ENCODE results near the gene ANKRD55. TPM values are rescaled to one million over a fixed set of nuclear protein-coding genes. Genes with fewer than 3 reads are reported as not detected.
"Not testable (repeated sequence)": the region's sequence is repeated elsewhere in the genome, so short reads cannot be mapped to it uniquely, and the experiment has no call there.

ANKRD55 gene
- total RNA-seq, 1 experiment from 2014 or later, result not detected

DNA sequence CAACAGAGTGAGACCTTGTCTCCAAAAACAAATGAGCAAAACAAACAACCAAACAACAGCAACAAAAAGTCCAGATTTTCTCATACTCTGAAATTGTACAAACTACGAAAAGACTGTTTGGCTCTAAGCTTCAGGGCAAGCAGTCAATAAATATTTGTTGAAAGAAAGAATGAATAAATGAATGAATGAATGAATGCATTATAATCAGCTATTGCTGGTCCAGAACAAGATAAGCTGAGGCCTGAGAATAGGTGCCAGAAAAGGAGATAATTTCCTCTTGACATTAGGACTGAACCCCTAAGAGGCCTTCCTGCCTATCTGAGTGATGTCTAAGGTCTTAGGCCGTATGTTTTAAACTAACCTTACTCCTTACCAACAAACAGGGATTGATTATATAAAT lies 139.2 kb downstream of the ANKRD55 start:
- H3K36me3 ChIP-seq, result no peaks in the 10 kb centered on the region
- 0 out of 2 replicates have a peak, but pooled peaks cover 2% of the 10 kb centered on the region for H3K9me3 ChIP-seq
- no peak overlapping the region for H3K4me3 ChIP-seq
- no peak for DNase-seq
- no peaks in the 10 kb centered on the region for H3K27me3 ChIP-seq

DNA sequence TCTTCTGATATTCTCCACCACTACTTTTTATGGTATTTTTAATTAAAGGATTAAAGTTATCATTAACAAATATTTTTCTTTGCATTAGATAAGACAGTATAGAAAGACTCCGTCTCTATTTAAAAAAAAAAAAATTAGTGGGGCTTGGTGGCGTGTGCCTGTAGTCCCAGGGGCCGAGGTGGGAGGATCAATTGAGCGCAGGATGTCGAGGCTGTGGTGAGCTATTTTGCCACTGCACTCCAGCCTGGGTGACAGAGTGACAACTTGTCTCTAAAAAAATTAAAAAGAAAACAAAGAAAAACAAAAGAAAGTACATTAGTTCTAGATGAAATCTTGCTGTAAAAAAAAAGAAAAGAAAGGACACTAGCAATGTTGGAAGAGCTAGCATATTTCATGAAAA lies 141.0 kb downstream of the ANKRD55 start:
- DNase-seq, result no peak
- no peak overlapping the region for H3K4me3 ChIP-seq
- H3K27me3 ChIP-seq, result no peaks in the 10 kb centered on the region
- H3K36me3 ChIP-seq, result no peaks in the 10 kb centered on the region
- H3K9me3 ChIP-seq, result 0 out of 2 replicates have a peak, but pooled peaks cover 2% of the 10 kb centered on the region

DNA sequence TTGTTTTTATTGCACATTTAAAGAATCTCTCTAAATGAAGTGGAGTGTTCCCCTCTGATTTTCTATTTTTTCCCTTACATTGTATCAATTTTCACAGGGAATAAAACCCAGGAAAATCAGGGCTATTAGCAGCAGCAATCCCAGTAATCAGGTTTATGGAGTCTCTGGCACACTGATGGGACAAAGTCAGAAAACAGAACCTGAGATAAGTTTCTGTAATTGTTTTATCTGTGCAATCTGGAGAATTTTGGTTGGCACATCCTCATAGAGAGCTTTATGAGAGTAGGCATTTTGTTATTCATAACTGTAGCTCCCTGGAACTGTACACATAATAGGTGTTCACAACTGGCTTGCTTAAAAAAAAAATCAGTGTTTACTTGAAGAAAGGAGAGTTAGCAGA lies 141.5 kb downstream of the ANKRD55 start:
- Histone ChIP-seq H3K4me3 (no peak overlapping the region), H3K27me3 (no peaks in the 10 kb centered on the region), H3K36me3 (no peaks in the 10 kb centered on the region), H3K9me3 (0 out of 2 replicates have a peak, but pooled peaks cover 2% of the 10 kb centered on the region)
- no peak for DNase-seq

DNA sequence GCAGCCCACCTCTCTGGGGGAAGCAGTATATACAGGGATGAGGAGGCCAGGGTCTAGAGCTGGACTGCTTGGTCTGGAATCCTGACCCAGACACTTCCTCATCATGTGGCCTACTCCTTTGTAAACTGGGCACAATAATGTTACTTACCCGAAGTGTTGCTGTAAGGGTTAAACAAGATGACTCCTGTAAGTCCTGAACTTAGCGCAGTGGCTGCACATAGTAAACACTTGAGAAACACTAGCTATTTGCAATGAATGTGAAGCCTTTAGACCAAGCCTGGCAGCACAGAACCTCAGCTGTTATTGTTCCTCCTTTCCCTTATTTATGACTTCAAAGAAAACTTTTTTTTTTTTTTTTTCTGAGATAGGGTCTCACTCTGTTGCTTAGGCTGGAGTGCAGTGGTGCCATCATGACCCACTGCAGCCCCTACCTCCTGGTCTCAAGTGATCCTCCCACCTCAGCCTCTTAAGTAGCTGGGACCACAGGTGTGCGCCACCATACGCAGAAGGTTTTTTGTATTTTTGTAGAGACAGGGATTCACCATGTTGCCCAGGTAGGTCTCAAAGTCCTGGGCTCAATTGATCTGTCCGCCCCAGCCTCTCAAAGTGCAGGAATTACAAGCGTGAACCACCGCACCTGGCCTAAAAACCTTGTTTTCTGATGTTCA lies 142.2 kb downstream of the ANKRD55 start:
- Histone ChIP-seq H3K27me3 (no peaks in the 10 kb centered on the region), H3K9me3 (0 out of 2 replicates have a peak, but pooled peaks cover under 1% of the 10 kb centered on the region), H3K36me3 (no peaks in the 10 kb centered on the region), H3K4me3 (no peak overlapping the region)
- no peak for DNase-seq

DNA sequence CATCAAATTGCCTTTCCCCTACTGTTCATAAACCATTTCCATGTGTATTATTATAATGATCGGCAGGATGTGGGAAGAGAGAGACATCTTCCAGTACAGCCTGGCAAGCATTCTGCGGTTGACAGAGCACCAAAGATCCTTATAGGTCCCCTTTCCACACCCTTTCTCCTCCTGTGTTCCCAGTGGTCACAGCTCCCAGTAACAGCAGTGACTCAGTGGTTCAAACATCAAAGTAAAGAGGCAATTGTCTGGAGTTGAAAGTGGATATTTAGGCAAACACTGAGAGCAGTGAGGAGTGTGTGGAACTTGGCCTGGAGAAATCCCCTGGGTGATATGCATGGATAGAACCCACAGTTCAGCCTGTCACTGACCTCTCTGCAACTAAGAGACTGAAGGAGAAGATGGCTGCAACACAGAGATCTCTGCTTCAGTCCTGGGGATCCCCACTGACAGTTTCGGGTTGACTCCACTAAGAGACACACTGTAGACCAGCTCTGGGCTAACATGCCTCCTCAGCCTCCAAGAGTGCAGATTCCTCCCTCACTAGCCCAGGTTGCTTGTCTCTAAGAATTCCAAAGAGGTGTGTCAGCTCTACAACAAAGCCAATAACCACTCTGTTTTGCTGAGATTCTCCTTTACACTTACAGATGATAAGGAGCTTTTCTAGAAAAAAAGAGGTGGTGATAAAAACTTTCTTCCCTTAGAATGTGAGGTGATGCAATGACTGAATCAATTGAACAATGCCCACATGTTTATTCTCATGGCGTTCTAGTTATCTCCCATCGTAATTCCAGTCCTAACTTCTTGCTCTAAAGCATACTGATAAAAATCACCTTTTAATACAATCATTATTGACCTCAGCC lies 143.9 kb downstream of the ANKRD55 start:
- Histone ChIP-seq H3K9me3 (no peaks in the 10 kb centered on the region), H3K36me3 (no peaks in the 10 kb centered on the region), H3K27me3 (no peaks in the 10 kb centered on the region), H3K4me3 (no peak overlapping the region)
- peak; percentile 60 for DNase-seq

DNA sequence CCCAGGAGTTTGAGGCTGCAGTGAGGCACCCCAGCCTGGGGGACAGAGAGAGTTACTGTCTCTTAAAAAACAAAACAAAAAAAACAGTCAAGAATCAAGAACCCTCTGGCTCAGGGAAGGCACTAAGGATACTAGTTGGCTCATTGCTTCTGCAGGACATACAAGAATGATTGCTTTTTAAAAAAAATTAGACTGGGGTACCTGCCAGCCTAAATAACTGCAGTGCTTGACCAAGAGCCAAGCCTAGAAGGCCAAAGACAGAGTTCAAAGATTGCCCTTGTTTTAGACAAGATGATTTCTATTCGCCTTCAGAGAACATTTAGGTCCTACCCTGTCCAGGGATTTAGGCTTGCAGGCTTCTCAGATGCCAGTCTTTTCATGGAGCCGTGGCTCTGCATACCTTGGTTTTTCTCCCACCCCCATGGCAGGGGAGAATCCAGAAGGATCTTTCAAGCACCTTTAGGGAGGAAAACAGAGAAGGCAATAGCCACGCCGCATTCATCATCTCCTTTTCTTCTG lies 144.6 kb downstream of the ANKRD55 start:
- Histone ChIP-seq H3K9me3 (no peaks in the 10 kb centered on the region), H3K4me3 (no peak overlapping the region), H3K36me3 (no peaks in the 10 kb centered on the region), H3K27me3 (no peaks in the 10 kb centered on the region)
- DNase-seq, result no peak

DNA sequence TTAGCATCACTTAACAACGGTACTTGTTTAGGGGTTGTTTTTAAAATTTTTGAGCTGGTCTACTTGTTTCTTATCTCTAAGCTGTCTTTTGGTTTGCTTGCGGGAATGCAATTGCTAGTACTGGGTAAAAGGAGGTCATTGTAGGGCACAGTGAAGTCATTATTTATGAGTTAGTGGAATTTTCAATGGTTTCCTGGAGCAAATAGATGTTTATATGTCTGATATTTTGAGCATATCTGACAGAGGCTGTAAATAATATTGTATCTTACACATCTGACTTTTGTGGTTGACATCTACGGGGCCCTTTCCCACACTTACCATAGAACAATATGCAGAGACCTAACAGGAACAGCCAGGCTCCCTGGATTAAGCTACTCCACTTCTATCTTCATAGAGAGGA lies 147.9 kb downstream of the ANKRD55 start:
- H3K27me3 ChIP-seq, result no peaks in the 10 kb centered on the region
- H3K36me3 ChIP-seq, result no peaks in the 10 kb centered on the region
- no peak for DNase-seq
- no peak overlapping the region for H3K4me3 ChIP-seq
- no peaks in the 10 kb centered on the region for H3K9me3 ChIP-seq

DNA sequence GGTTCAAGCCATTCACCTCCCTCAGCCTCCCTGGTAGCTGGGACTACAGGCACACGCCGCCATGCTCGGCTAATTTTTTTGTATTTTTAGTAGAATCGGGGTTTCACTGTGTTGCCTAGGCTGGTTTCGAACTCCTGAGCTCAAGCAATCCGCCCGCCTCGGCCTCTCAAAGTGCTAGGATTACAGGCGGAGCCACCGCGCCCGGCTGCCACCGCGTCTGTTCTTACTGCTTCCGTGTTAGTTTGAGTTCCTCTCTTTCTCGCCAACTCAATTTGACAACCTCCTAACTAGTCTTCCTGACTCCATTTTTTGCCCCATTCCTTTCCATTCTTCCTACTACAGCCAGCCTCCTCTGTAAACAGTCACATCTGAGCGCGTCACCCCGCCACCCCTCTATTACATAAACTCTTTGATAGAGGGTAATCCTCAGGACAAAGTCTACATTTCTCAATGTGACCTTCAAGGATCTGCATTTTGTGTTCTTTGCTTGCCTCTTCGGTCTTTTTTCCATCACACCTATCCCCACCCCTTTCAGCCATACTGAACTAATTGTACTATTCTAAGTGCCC lies 149.8 kb downstream of the ANKRD55 start:
- Histone ChIP-seq H3K4me3 (no peak overlapping the region), H3K36me3 (no peaks in the 10 kb centered on the region), H3K27me3 (no peaks in the 10 kb centered on the region), H3K9me3 (no peaks in the 10 kb centered on the region)
- no peak for DNase-seq

DNA sequence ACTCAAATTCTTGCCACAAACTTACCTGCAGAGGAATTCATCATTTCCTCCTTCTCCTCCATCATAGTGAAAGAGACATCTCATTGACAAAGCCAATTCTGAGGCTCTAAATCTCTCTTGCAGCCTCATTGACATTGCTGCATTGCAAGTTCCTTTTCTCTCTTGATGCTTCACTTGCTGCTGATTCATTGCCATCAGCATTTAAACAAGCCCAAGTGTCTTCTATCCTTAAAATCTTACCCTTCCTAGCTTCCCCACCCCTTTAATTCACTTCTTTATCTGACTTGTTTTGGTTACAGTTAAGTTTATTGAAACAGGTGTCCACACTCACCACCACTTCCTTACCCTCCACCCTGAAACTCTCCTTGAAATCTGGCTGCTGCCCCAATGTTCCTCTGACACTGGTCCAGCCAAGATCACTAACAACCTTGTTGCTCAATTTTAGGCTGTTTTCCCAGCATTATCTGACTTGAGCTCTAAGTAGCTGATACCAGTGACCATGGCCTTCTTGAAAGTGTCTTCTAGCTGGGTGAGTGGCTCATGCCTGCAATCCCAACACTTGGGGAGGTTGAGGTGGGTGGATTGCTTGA lies 152.0 kb downstream of the ANKRD55 start:
- H3K9me3 ChIP-seq, H3K36me3 ChIP-seq, H3K27me3 ChIP-seq, H3K4me3 ChIP-seq, DNase-seq: not testable (repeated sequence)

DNA sequence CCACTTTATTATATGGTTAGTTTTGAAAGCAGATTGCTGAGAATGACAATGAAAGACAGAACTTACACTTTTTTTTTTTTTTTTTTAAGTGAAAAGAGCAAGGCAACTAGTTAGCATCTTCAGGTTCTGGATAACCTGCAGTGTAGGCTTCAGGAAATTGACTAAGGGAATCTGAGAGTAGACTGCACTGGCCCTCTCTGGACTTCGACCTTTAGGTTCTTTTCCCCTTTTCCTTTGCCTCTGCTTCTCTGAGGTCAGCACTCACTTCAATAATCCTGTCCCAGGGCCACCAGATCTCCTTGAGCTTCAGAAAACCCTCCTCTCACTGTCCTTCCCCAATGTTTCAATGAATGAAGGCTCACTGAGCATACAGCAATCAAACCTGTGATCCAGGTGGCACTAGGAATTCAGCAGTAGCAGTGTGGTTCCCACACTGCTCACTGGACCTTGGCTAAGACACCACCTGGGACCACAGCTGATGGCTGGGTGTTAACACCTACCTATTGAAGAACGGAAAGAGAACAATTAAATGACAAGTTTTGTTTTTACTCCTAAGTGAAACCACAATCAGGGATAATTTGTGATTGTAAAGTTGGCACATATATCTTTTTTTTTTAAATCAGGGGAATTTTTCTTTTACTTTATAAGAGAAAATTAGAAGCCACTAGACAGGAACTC lies 152.6 kb downstream of the ANKRD55 start:
- no peak for DNase-seq
- H3K4me3 ChIP-seq, result no peak overlapping the region
- no peaks in the 10 kb centered on the region for H3K27me3 ChIP-seq
- H3K9me3 ChIP-seq, result no peaks in the 10 kb centered on the region
- H3K36me3 ChIP-seq, result no peaks in the 10 kb centered on the region

DNA sequence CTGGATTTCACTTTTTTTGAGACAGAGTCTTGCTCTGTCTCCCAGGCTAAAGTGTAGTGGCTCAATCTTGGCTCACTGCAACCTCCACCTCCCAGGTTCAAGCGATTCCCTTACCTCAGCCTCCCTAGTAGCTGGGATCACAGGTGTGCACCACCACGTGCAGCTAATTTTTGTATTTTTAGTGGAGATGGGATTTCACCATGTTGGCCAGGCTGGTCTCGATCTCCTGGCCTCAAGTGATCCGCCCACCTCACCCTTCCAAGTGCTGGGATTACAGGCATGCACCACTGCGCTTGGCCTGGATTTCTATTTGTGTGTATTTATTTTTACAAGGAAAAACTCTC lies 154.0 kb downstream of the ANKRD55 start:
- H3K4me3 ChIP-seq, H3K36me3 ChIP-seq, DNase-seq, H3K9me3 ChIP-seq, H3K27me3 ChIP-seq: not testable (repeated sequence)

DNA sequence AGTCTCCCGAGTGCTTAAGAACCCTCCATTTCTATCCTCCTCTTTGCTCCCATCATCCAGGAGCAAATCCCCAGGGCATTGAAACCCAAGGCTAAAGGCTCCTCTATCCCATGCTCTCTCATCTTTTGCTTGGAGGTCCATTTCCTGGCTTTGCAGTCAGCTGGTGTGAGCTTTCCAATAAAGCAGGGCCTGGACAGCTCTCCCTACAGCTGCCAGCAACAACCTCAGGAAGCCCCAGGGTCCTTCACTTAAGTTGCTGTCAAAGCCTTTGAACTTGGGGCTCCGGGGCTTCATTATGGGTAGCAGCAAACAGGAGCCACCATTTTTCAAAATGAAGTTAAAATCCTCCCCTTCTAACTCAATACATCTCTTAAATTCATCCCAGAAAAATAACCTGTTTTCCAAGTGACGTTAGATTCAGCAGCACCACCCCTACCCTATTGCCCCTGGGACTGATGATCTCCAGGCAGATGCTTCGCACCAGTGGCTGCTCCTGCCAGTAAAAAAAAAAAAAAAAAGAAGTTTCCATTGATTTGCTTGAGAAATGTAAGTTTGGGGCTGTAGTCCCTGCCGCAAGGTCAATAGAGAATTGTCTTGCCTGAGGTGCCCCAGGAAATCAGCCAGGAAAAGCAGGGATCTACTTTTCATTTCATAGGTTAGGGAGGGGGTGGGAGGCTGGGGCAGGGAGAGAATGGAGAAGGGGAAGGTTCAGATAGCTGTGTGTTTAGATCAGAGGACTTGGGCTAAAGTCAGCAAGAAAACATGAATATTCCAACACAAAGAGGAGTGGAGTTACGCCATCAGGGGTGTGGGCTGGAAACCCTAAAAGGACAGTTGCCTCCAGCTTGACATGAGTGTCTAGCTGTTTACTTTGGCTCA lies 154.6 kb downstream of the ANKRD55 start:
- no peaks in the 10 kb centered on the region for H3K27me3 ChIP-seq
- no peak for DNase-seq
- no peak overlapping the region for H3K4me3 ChIP-seq
- no peaks in the 10 kb centered on the region for H3K36me3 ChIP-seq
- no peaks in the 10 kb centered on the region for H3K9me3 ChIP-seq

DNA sequence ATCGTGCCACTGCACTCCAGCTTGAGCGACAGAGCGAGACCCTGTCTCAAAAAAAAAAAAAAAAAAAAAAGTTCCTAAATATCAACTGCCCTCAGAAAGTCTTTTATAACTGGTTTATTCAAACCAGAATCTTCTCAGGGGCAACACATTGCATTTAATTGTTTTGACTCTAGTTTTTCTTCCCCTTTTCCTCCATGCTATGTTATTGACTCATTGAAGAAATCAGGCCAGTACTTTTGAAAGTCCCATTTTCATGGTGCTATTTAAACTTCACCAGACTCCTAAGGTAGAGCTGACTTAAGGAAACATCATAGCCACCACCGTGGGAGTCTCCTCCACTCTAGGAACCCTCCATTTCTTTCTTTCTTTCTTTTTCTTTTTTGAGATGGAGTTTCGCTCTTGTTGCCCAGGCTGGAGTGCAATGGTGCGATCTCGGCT lies 155.3 kb downstream of the ANKRD55 start:
- Histone ChIP-seq H3K36me3 (no peaks in the 10 kb centered on the region), H3K27me3 (no peaks in the 10 kb centered on the region), H3K4me3 (no peak overlapping the region), H3K9me3 (no peaks in the 10 kb centered on the region)
- no peak for DNase-seq

DNA sequence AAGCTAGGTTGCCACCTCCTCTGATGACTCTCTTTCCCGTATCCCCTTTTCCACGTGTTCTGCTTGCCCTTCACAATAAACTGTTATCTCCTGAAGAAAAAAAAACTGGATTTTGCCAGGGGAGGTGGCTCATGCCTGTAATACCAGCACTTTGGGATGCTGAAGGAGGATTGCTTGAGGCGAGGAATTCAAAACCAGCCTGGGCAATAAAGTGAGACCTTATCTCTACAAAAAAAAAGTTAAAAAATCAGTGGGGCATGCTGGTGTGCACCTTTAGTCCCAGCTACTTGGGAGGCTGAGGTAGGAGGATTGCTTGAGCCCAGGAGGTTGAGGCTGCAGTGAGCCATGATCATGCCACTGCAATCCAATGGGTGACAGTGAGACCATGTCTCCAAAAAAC lies 156.6 kb downstream of the ANKRD55 start:
- H3K9me3 ChIP-seq, result 0 out of 2 replicates have a peak, but pooled peaks cover 2% of the 10 kb centered on the region

DNA sequence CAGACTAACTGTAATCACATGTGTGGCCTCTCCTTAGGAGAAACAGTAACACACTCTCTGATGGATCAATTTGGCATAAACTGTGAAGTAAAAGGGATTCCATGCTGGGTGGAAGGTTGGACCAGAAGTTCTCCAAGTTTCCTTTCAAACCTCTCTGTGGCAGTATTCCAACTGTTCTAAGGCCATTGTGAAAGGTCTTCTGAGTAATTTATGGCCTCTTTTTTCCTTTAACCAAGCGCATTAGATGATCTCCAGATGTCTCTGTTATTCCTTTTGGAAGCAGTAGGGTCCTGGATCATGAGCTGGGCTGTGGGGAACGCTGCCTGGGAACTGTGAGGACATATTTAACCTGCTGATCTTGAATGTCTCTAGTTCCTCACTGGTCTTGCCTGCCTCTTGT lies 157.8 kb downstream of the ANKRD55 start:
- H3K4me3 ChIP-seq, result no peak overlapping the region
- no peak for DNase-seq
- 0 out of 2 replicates have a peak, but pooled peaks cover 2% of the 10 kb centered on the region for H3K9me3 ChIP-seq
- H3K27me3 ChIP-seq, result no peaks in the 10 kb centered on the region
- no peaks in the 10 kb centered on the region for H3K36me3 ChIP-seq

More for the DNA sequence above, 156.6 kb downstream of the ANKRD55 start:
- Histone ChIP-seq H3K36me3 (no peaks in the 10 kb centered on the region), H3K4me3 (no peak overlapping the region), H3K27me3 (no peaks in the 10 kb centered on the region)
- DNase-seq, result no peak

Measured in MG63 (cell line).